Osteoblast (primary cell): Measurements from ENCODE around the gene WNT7A. TPM values are rescaled to one million over a fixed set of nuclear protein-coding genes. Genes with fewer than 3 reads are reported as not detected.
A peak's percentile ranks its signal among the peaks of the same experiment; 100 is the strongest.

Source experiments
- DNase-seq: peaks from one replicate; pipeline ENCODE4 v3.0.0; 2011; ENCODE audit warnings: low spot score, mixed read lengths; ENCODE audit not compliant: insufficient read length; ENCODE audit errors: missing footprints
- H2AFZ ChIP-seq: 2 replicates; pipeline ENCODE4 v1.6.0; 2011; ENCODE audit warnings: mild to moderate bottlenecking, low read length
- H3K27ac ChIP-seq: 2 replicates; pipeline ENCODE4 v1.5.1; 2011; ENCODE audit warnings: mild to moderate bottlenecking, low read depth, low read length, moderate library complexity
- H3K27me3 ChIP-seq: 2 replicates; pipeline ENCODE4 v1.6.0; 2012; ENCODE audit warnings: mild to moderate bottlenecking, control low read depth, inconsistent platforms, low read length, moderate library complexity; ENCODE audit not compliant: insufficient read depth
- H3K36me3 ChIP-seq: 2 replicates; pipeline ENCODE4 v1.5.1; 2011; ENCODE audit warnings: mild to moderate bottlenecking, low read length, control low read depth, moderate library complexity; ENCODE audit not compliant: insufficient read depth
- H3K4me1 ChIP-seq: 2 replicates; pipeline ENCODE4 v1.5.1; 2011; ENCODE audit warnings: mild to moderate bottlenecking, low read length, control low read depth, moderate library complexity; ENCODE audit not compliant: insufficient read depth
- H3K4me2 ChIP-seq: 2 replicates; pipeline ENCODE4 v1.6.0; 2011; ENCODE audit warnings: mild to moderate bottlenecking, low read length; ENCODE audit not compliant: insufficient read depth
- H3K4me3 ChIP-seq: fragments of 200-600 bp; sonication (generic); 3 replicates; pipeline ENCODE4 v1.5.1; 2012; ENCODE audit warnings: mild to moderate bottlenecking, low read length, inconsistent platforms; ENCODE audit not compliant: insufficient read depth
- H3K79me2 ChIP-seq: 2 replicates; pipeline ENCODE4 v1.6.0; 2012; ENCODE audit warnings: mild to moderate bottlenecking, low read length, control low read depth, inconsistent platforms; ENCODE audit not compliant: insufficient read depth
- H3K9me3 ChIP-seq: 2 replicates; pipeline ENCODE4 v1.5.1; 2011; ENCODE audit warnings: low read depth, low read length, control low read depth
- H4K20me1 ChIP-seq: 2 replicates; pipeline ENCODE4 v1.6.0; 2012; ENCODE audit warnings: mild to moderate bottlenecking, low read length, control low read depth; ENCODE audit not compliant: insufficient read depth
- total RNA-seq: library from RNA; depleted of rRNA; stranded (reverse); fragments of >200 nt; gene quantifications from 2 replicates; pipeline ENCODE4 v1.2.3, GENCODE V29; 2012
- TF ChIP-seq, protein P1 (sequence below): IDR thresholded peaks from 2 replicates; pipeline ENCODE4 v1.5.1; 2011; ENCODE audit warnings: mild to moderate bottlenecking, low read depth, low read length, moderate library complexity; ENCODE audit errors: extremely low read depth

Gene WNT7A
- total RNA-seq, 1 donor, result not detected

DNA sequence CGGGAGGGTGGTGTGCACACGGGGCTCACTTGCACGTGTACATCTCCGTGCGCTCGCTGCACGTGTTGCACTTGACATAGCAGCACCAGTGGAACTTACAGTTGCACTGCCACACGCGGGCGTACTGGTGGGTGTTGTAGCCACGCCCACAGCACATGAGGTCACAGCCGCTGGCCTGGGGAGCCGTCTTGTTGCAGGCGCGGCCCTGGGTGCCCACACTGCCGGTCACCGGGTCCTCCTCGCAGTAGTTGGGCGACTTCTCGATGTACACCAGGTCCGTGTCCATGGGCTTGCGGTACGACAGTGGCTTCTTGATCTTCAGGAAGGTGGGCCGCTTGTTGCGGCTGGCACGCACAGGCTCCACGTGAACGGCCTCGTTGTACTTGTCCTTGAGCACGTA lies 61.0 kb downstream of the WNT7A start:
- Histone ChIP-seq H3K79me2 (no peaks in the 10 kb centered on the region), H3K9me3 (peaks cover 12% of the 10 kb centered on the region), H3K4me2 (no peak overlapping the region), H3K4me1 (no peaks in the 10 kb centered on the region), H3K27ac (no peak overlapping the region), H3K27me3 (no peaks in the 10 kb centered on the region), H3K36me3 (no peaks in the 10 kb centered on the region), H3K4me3 (no peak overlapping the region), H4K20me1 (no peaks in the 10 kb centered on the region), H2AFZ (no peak overlapping the region)
- peak; percentile 22 for DNase-seq
- TF ChIP-seq, protein P1, sequence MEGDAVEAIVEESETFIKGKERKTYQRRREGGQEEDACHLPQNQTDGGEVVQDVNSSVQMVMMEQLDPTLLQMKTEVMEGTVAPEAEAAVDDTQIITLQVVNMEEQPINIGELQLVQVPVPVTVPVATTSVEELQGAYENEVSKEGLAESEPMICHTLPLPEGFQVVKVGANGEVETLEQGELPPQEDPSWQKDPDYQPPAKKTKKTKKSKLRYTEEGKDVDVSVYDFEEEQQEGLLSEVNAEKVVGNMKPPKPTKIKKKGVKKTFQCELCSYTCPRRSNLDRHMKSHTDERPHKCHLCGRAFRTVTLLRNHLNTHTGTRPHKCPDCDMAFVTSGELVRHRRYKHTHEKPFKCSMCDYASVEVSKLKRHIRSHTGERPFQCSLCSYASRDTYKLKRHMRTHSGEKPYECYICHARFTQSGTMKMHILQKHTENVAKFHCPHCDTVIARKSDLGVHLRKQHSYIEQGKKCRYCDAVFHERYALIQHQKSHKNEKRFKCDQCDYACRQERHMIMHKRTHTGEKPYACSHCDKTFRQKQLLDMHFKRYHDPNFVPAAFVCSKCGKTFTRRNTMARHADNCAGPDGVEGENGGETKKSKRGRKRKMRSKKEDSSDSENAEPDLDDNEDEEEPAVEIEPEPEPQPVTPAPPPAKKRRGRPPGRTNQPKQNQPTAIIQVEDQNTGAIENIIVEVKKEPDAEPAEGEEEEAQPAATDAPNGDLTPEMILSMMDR, result no peak

DNA sequence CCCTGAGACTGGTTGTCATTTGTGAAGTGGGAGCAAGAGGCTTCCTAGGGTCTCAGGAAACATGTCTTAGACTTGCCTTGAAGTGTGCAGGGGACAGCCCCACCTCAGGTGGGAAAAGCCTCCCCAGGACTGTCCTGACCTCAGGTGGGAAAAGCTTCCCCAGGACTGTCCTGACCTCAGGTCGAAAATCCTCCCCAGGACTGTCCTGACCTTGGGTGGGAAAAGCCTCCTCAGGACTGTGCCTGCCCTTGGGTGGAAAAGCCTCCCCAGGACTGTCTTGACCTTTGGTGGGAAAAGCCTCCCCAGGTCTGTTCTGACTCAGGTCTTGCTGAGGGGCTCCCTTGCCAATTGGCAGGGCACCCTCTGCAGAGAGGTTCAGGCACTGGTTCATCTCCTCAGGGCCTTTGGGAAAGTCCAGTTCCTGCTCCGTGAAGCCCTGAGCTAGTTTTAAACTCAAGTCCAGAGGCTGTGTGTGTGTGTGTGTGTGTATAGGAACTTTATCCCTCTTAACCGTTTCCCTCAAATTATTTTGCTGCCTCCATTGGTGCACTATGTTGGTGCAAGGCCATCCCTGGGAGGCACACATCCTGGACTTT lies 64.7 kb downstream of the WNT7A start:
- Histone ChIP-seq H3K4me2 (no peak overlapping the region), H3K27me3 (no peaks in the 10 kb centered on the region), H3K9me3 (peaks cover 12% of the 10 kb centered on the region), H3K4me3 (no peak overlapping the region), H3K36me3 (no peaks in the 10 kb centered on the region), H3K4me1 (no peaks in the 10 kb centered on the region), H4K20me1 (no peaks in the 10 kb centered on the region), H2AFZ (no peak overlapping the region), H3K79me2 (no peaks in the 10 kb centered on the region), H3K27ac (no peak overlapping the region)
- TF ChIP-seq, protein P1, result no peak
- peak; percentile 34 for DNase-seq

DNA sequence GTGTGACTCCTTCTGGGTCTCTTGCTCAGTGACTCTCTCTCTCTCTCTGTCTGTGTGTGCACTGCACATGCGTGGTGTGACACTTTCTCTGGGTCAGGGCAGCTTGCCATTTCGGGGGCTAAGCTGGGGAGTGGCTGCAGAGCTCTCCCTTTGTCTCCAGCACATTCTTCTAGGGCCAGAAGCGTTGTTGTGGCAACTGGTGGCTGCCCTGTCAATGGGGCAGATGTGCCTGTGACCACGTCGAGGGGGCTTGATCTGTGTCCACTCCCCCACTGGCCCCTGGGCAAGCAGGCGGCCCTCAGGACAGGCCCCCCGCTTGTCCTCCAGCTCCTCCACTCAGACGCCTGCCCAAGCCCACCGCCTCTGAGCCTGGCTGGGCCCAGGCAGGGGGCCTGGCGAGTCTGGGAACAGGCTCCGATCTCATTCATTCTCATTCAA lies 67.8 kb downstream of the WNT7A start:
- H3K4me1 ChIP-seq, result no peaks in the 10 kb centered on the region
- H3K4me3 ChIP-seq, result no peak overlapping the region
- H2AFZ ChIP-seq, result no peak overlapping the region
- H3K9me3 ChIP-seq, result peaks cover 12% of the 10 kb centered on the region
- TF ChIP-seq, protein P1, result no peak
- H3K27ac ChIP-seq, result no peak overlapping the region
- no peaks in the 10 kb centered on the region for H3K79me2 ChIP-seq
- no peaks in the 10 kb centered on the region for H3K27me3 ChIP-seq
- no peak for DNase-seq
- no peak overlapping the region for H3K4me2 ChIP-seq
- no peaks in the 10 kb centered on the region for H4K20me1 ChIP-seq
- no peaks in the 10 kb centered on the region for H3K36me3 ChIP-seq

DNA sequence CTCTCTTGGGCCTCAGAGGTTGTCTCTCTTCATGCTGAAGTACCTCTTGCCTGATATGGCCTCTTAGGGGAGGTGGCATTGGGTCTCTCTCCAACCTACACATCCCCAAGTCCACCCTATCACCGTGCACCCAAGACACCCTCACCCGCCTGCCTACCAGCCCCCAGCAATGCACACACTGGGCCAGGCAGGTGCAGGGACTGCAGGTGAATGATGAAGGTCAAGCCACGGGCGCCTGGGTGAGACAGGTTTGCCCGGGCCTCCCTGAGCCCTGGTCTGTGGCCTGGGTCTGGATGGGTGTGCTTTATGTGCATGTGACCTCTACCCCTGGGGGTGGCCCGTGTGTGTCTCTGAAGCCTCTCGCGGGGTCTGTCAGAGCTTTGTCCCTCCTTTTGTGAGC lies 68.3 kb downstream of the WNT7A start:
- no peak overlapping the region for H3K4me2 ChIP-seq
- H3K4me1 ChIP-seq, result no peaks in the 10 kb centered on the region
- no peak overlapping the region for H3K27ac ChIP-seq
- H3K27me3 ChIP-seq, result no peaks in the 10 kb centered on the region
- no peaks in the 10 kb centered on the region for H3K36me3 ChIP-seq
- H3K9me3 ChIP-seq, result peaks cover 12% of the 10 kb centered on the region
- H3K4me3 ChIP-seq, result no peak overlapping the region
- H3K79me2 ChIP-seq, result no peaks in the 10 kb centered on the region
- no peak overlapping the region for H2AFZ ChIP-seq
- DNase-seq, result peak; percentile 21
- H4K20me1 ChIP-seq, result no peaks in the 10 kb centered on the region
- TF ChIP-seq, protein P1, result no peak
